ENCODE data around the gene PATZ1. TPM values are rescaled to one million over a fixed set of nuclear protein-coding genes. Genes with fewer than 3 reads are reported as not detected.
A peak's percentile ranks its signal among the peaks of the same experiment; 100 is the strongest.
"Not testable (repeated sequence)": the region's sequence is repeated elsewhere in the genome, so short reads cannot be mapped to it uniquely, and the experiment has no call there.

The PATZ1 gene, protein sequence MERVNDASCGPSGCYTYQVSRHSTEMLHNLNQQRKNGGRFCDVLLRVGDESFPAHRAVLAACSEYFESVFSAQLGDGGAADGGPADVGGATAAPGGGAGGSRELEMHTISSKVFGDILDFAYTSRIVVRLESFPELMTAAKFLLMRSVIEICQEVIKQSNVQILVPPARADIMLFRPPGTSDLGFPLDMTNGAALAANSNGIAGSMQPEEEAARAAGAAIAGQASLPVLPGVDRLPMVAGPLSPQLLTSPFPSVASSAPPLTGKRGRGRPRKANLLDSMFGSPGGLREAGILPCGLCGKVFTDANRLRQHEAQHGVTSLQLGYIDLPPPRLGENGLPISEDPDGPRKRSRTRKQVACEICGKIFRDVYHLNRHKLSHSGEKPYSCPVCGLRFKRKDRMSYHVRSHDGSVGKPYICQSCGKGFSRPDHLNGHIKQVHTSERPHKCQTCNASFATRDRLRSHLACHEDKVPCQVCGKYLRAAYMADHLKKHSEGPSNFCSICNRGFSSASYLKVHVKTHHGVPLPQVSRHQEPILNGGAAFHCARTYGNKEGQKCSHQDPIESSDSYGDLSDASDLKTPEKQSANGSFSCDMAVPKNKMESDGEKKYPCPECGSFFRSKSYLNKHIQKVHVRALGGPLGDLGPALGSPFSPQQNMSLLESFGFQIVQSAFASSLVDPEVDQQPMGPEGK
- 18.4 TPM for total RNA-seq

DNA sequence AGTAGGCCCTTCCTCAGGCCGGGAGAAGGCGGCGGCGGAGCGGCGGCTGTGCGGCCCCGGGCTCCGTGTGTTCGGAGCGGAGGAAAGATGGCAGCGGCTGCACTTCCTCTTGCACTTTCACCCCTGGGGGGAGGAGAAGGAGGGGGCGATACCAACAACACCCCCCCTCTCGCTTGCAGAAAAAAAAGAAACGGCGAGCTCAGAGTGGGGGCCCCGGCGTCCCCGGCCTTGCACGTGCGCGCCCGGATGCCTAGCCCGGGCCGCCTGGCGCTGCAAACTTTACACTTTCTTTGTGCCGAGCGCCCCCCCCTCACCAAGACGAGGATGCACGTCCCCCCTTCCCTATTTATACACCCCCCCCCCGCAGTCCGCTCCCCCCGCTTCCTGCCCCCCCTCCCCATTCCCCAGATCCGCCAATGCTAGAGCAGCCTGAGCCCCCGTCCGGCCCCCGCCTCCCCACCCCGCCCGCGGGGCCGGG, at the start of gene PATZ1:
TSS of gene PATZ1 (minus strand) at position 92 of the 478 bp plus-strand sequence. CDS start 744 bp downstream, outside the sequence.
- no peak for TF ChIP-seq CTCF (IDR thresholded peaks at IDR 0.05)
- no peak for TF ChIP-seq POLR2AphosphoS5 (IDR thresholded peaks at IDR 0.05; ENCODE audit: insufficient read depth in 1 of 2, low read depth in 1 of 2)
- no peak for TF ChIP-seq POLR2A (IDR thresholded peaks at IDR 0.05)
- Histone ChIP-seq H3K4me3 (peak within 1 kb of the TSS; percentile 73), H3K9me3 (no peaks in the 10 kb centered on the region), H3K27ac (peak within 1 kb of the TSS; percentile 89), H3K4me1 (peaks cover 50% of the 10 kb centered on the region), H3K27me3 (no peaks in the 10 kb centered on the region), H3K36me3 (peaks cover 0 to 6% of the 10 kb centered on the region in 2 donors)
- intact Hi-C loops (cut with DNase I): no loop called here
- no peak for DNase-seq (ENCODE audit: extremely low spot score in 2 of 2)

- intact Hi-C loops (cut with DNase I): no loop called here
- Histone ChIP-seq H3K4me3 (no peak overlapping the region), H3K27ac (no peak overlapping the region), H3K9me3 (no peaks in the 10 kb centered on the region), H3K27me3 (no peaks in the 10 kb centered on the region), H3K4me1 (no peaks in the 10 kb centered on the region), H3K36me3 (no peaks in the 10 kb centered on the region)
- DNase-seq (ENCODE audit: extremely low spot score in 2 of 2): no peak
- TF ChIP-seq POLR2AphosphoS5 (IDR thresholded peaks at IDR 0.05; ENCODE audit: insufficient read depth in 1 of 2, low read depth in 1 of 2): no peak
- no peak for TF ChIP-seq CTCF (IDR thresholded peaks at IDR 0.05)
- TF ChIP-seq POLR2A (IDR thresholded peaks at IDR 0.05): no peak
Measured at GRCh38 chr22:31394326-31394725, 48.2 kb upstream of the PATZ1 start.

DNA sequence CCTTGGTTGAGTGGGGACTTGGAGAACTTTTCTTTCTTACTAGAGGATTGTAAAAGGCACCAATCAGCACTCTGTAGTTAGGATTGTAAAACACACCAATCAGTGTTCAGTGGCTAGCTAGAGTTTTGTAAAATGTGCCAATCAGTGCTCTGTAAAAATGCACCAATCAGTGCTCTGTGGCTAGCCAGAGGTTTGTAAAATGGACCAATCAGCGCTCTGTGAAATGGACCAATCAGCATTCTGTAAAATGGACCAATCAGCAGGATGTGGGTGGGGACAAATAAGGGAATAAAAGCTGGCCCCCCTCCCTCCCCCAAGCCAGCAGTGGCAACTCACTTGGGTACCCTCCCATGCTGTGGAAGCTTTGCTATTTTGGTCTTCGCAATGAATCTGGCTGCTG, 47.7 kb upstream of the PATZ1 start:
- no peak for DNase-seq (ENCODE audit: extremely low spot score in 2 of 2)
- Histone ChIP-seq H3K4me1 (no peaks in the 10 kb centered on the region), H3K27me3 (no peaks in the 10 kb centered on the region), H3K36me3 (no peaks in the 10 kb centered on the region), H3K9me3 (no peaks in the 10 kb centered on the region), H3K27ac (no peak overlapping the region), H3K4me3 (no peak overlapping the region)
- TF ChIP-seq POLR2A (IDR thresholded peaks at IDR 0.05) (no peak), CTCF (IDR thresholded peaks at IDR 0.05) (no peak)
- intact Hi-C loops (cut with DNase I): no loop called here

- H3K4me3 ChIP-seq; H3K27ac ChIP-seq; DNase-seq (ENCODE audit: extremely low spot score in 2 of 2); H3K27me3 ChIP-seq; H3K9me3 ChIP-seq; intact Hi-C loops (cut with DNase I); H3K4me1 ChIP-seq; H3K36me3 ChIP-seq: not testable (repeated sequence)
Measured at GRCh38 chr22:31378651-31379050, 32.5 kb upstream of the PATZ1 start.

- no peak overlapping the region for H3K4me3 ChIP-seq
- H3K36me3 ChIP-seq: no peaks in the 10 kb centered on the region
- no peaks in the 10 kb centered on the region for H3K4me1 ChIP-seq
- no peak for TF ChIP-seq POLR2A (IDR thresholded peaks at IDR 0.05)
- no peak for TF ChIP-seq CTCF (IDR thresholded peaks at IDR 0.05)
- TF ChIP-seq POLR2AphosphoS5 (IDR thresholded peaks at IDR 0.05; ENCODE audit: insufficient read depth in 1 of 2, low read depth in 1 of 2): no peak
- no peaks in the 10 kb centered on the region for H3K9me3 ChIP-seq
- DNase-seq (ENCODE audit: extremely low spot score in 2 of 2): no peak
- no peaks in the 10 kb centered on the region for H3K27me3 ChIP-seq
- intact Hi-C loops (cut with DNase I): no loop called here
- no peak overlapping the region for H3K27ac ChIP-seq
Measured at GRCh38 chr22:31378123-31378522, 32.0 kb upstream of the PATZ1 start.

Data from vagina (tissue), 2 donors.